OCI-LY1 (cell line): ENCODE results near the gene INTS15.
A peak's percentile ranks its signal among the peaks of the same experiment; 100 is the strongest.

Source experiments
- H2AFZ ChIP-seq: fragments of 200-600 bp; sonication (generic), shearing (Covaris generic); 2 replicates; pipeline ENCODE4 v1.6.0; 2014; ENCODE audit warnings: antibody characterized with exemption, mild to moderate bottlenecking, low read length
- H3F3A ChIP-seq: fragments of 200-600 bp; sonication (generic), shearing (Covaris generic); 2 replicates; pipeline ENCODE4 v1.6.0; 2014; ENCODE audit warnings: mild to moderate bottlenecking, antibody characterized with exemption, low read length, moderate library complexity; ENCODE audit not compliant: insufficient read depth
- H3K27ac ChIP-seq: fragments of 200-600 bp; sonication (generic); 2 replicates; pipeline ENCODE4 v1.5.1; 2014; ENCODE audit warnings: low read length, mixed run types, mild to moderate bottlenecking, low read depth; ENCODE audit not compliant: poor library complexity, severe bottlenecking
- H3K27me3 ChIP-seq: fragments of 200-600 bp; sonication (generic); 2 replicates; pipeline ENCODE4 v1.6.0; 2014; ENCODE audit warnings: antibody characterized with exemption, mild to moderate bottlenecking, low read length, moderate library complexity; ENCODE audit not compliant: insufficient read depth
- H3K36me3 ChIP-seq: fragments of 200-600 bp; sonication (generic); 2 replicates; pipeline ENCODE4 v1.6.1; 2014; ENCODE audit warnings: mild to moderate bottlenecking, antibody characterized with exemption, low read length, moderate library complexity, mixed read lengths; ENCODE audit not compliant: insufficient read depth
- H3K4me1 ChIP-seq: fragments of 200-600 bp; sonication (generic); 2 replicates; pipeline ENCODE4 v1.5.1; 2014; ENCODE audit warnings: mild to moderate bottlenecking, low read length, moderate library complexity; ENCODE audit not compliant: insufficient read depth, severe bottlenecking
- H3K4me2 ChIP-seq: fragments of 200-600 bp; sonication (generic), shearing (Covaris generic); 2 replicates; pipeline ENCODE4 v1.6.1; 2014; ENCODE audit warnings: low read length
- H3K4me3 ChIP-seq: fragments of 200-600 bp; sonication (generic); 2 replicates; pipeline ENCODE4 v1.5.1; 2014; ENCODE audit warnings: low read length, low read depth, mild to moderate bottlenecking, mixed read lengths; ENCODE audit not compliant: poor library complexity, severe bottlenecking
- H3K79me2 ChIP-seq: fragments of 200-600 bp; shearing (Covaris generic); 2 replicates; pipeline ENCODE4 v1.6.1; 2016; ENCODE audit warnings: mixed run types, low read length, mixed read lengths; ENCODE audit not compliant: insufficient read depth
- H3K9ac ChIP-seq: fragments of 200-600 bp; sonication (generic), shearing (Covaris generic); 2 replicates; pipeline ENCODE4 v1.6.1; 2014; ENCODE audit warnings: mild to moderate bottlenecking, low read length, mixed read lengths
- H3K9me2 ChIP-seq: fragments of 200-600 bp; sonication (generic), shearing (Covaris generic); 2 replicates; pipeline ENCODE4 v1.6.1; 2014; ENCODE audit warnings: low read depth, mild to moderate bottlenecking, low read length, mixed read lengths
- H3K9me3 ChIP-seq: fragments of 200-600 bp; shearing (Covaris generic); 2 replicates; pipeline ENCODE4 v1.6.1; 2014; ENCODE audit warnings: low read length, mixed read lengths
- H4K20me1 ChIP-seq: fragments of 200-600 bp; sonication (generic), shearing (Covaris generic); 2 replicates; pipeline ENCODE4 v1.6.0; 2016; ENCODE audit warnings: mild to moderate bottlenecking, low read length; ENCODE audit not compliant: insufficient read depth
- CTCF ChIP-seq: fragments of 200-600 bp; sonication (generic), shearing (Covaris generic); IDR thresholded peaks from 2 replicates; pipeline ENCODE4 v1.5.1; 2017; ENCODE audit warnings: mild to moderate bottlenecking, antibody characterized with exemption, low read length, moderate library complexity, mixed read lengths
- EZH2 ChIP-seq: fragments of 200-600 bp; sonication (generic), shearing (Covaris generic); IDR thresholded peaks from 2 replicates; pipeline ENCODE4 v1.8.0; 2017; ENCODE audit warnings: borderline replicate concordance, mixed run types, mild to moderate bottlenecking, antibody characterized with exemption, low read length, moderate library complexity, mixed read lengths

INTS15 gene

DNA sequence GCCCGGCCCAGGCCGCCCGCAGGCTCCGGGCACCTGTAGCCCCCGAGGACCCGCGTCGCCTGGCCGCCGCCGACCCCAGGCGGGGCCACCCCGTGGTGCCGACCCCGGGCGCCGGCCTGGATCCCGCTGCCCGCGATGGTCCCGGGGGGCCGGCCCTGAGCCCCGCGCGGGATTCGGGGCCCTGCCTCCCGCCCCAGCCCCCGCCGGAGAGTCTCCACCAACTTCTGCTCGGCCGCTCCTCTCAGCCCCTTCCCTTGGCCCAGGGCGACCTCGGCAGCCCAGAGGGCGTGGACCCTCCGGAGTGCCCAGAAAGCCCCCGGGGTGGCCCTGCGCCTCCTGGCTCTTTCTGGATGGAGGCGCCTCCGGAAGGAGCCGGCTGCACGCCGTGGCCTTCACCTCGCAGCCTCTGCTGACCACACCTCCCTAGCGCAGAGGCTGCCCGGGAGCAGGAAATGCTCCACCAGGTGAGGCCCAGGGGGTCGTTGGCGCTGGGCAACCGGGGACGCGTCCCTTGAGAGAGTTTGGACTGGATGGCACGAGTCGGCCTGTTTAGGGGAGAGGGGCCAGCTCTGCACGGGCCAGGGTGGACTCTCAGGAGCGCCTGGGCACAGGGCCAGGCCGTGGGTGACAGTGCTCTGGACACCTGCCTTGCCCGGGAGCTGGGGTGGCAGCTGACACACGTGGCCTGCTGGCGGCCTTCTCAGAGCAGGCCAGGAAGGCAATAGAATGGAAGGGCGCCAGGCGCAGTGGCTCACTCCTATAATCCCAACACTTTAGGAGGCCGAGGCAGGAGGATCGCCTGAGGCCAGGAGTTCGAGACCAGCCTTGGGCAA lies 26.1 kb downstream of the INTS15 start:
- Histone ChIP-seq H2AFZ (no peak overlapping the region), H3K36me3 (no peaks in the 10 kb centered on the region; the same call in 1 of the 2 replicates), H3K9me2 (no peaks in the 10 kb centered on the region), H3K4me2 (no peak overlapping the region), H3K4me3 (peak overlapping the region; percentile 22), H3F3A (no peaks in the 10 kb centered on the region), H3K9me3 (no peaks in the 10 kb centered on the region), H3K9ac (no peak overlapping the region), H3K27ac (no peak overlapping the region), H3K4me1 (peaks cover 7% of the 10 kb centered on the region), H4K20me1 (no peaks in the 10 kb centered on the region), H3K79me2 (no peaks in the 10 kb centered on the region), H3K27me3 (peaks cover 9% of the 10 kb centered on the region; the same call in 1 of the 2 replicates)
- TF ChIP-seq EZH2, result no peak
- no peak for TF ChIP-seq CTCF

- Histone ChIP-seq H3K4me3 (no peak overlapping the region), H3K27me3 (peaks cover 9% of the 10 kb centered on the region; the same call in 1 of the 2 replicates), H3K4me1 (peaks cover 11% of the 10 kb centered on the region), H4K20me1 (no peaks in the 10 kb centered on the region), H3K9ac (no peak overlapping the region), H3K9me3 (no peaks in the 10 kb centered on the region), H3K9me2 (no peaks in the 10 kb centered on the region), H3K79me2 (no peaks in the 10 kb centered on the region), H3K4me2 (no peak overlapping the region), H3F3A (no peaks in the 10 kb centered on the region), H3K36me3 (no peaks in the 10 kb centered on the region), H3K27ac (no peak overlapping the region), H2AFZ (no peak overlapping the region)
- TF ChIP-seq EZH2, result no peak
- TF ChIP-seq CTCF, result no peak
Measured at GRCh38 chr7:6616854-6617643, 27.2 kb downstream of the INTS15 start.

DNA sequence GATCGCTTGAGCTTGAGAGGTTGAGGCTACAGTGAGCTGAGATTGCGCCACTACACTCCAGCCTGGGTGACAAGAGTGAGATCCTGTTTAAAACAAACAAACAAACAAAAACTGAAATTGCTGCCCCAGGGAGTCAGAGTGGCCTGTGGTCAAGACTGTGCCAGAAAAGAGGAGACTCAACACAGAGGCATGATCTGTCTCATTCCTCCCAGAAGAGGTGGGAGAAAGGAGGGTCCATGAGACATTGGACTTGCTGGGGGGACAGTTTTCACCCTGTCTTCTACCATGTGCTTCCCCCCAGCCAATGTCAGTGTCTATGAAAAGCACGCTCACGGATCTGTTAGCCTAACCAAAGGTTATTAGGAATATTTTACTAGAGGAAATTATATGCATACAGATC lies 28.8 kb downstream of the INTS15 start:
- Histone ChIP-seq H3K4me1 (peaks cover 13% of the 10 kb centered on the region), H3F3A (no peaks in the 10 kb centered on the region), H3K4me3 (no peak overlapping the region), H3K79me2 (no peaks in the 10 kb centered on the region), H3K36me3 (no peaks in the 10 kb centered on the region), H3K9ac (no peak overlapping the region), H3K9me3 (no peaks in the 10 kb centered on the region), H3K4me2 (no peak overlapping the region), H4K20me1 (no peaks in the 10 kb centered on the region), H3K27me3 (peaks cover 9% of the 10 kb centered on the region; the same call in 1 of the 2 replicates), H3K9me2 (no peaks in the 10 kb centered on the region), H3K27ac (no peak overlapping the region), H2AFZ (no peak overlapping the region)
- no peak for TF ChIP-seq EZH2
- TF ChIP-seq CTCF, result no peak
